Stimulated activated CD4-positive, alpha-beta T cell treated with anti-CD3 and anti-CD28 coated beads, TNF-alpha, amount 100 ng/mL, for 1 hour (primary cell): Measurements from ENCODE around the gene EIF6.
"Not testable (repeated sequence)": the region's sequence is repeated elsewhere in the genome, so short reads cannot be mapped to it uniquely, and the experiment has no call there.

Source experiments
- DNase-seq, 3 donors: peaks; one replicate each; pipeline ENCODE4 v3.0.0-alpha.2; 2020; ENCODE audit warnings: low read depth in 3 of 3, low spot score in 1 of 3

Gene EIF6

DNA sequence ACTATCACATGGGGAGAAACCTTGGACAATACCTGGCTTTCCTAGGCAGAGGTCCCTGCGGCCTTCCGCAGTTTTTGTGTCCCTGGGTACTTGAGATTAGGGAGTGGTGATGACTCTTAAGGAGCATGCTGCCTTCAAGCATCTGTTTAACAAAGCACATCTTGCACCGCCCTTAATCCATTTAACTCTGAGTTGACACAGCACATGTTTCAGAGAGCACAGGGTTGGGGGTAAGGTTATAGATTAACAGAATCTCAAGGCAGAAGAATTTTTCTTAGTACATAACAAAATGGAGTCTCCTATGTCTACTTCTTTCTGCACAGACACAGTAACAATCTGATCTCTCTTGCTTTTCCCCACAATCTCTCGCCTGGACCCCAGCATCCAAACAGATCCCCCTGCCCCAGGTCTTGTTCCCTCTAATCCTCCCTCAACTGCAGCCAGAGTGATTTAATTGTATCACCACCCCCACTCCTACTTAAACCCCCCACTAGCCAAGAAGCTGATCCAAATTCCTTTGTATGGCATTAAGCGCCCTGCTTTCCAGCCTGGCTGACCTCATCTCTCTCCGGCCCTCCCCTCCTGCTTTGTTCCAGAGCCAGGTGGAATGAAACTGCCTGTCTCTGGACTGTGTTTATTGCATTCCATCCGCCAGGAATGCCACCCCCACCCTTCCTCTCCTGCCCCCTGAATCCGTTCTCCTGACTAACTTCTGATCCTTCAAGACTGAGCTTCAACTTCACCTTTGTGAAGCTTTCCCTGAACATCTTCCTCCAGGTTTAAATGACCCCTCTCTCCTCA is 21.6 kb downstream of the EIF6 start:
- not testable (repeated sequence) for DNase-seq

DNA sequence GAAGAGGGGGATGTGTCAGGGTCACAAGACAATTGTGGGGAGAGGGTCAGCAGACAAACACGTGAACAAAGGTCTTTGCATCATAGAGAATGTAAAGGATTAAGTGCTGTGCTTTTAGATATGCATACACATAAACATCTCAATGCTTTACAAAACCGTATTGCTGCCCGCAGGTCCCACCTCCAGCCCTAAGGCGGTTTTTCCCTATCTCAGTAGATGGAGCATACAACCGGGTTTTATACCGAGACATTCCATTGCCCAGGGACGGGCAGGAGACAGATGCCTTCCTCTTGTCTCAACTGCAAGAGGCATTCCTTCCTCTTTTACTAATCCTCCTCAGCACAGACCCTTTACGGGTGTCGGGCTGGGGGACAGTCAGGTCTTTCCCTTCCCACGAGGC is 22.3 kb downstream of the EIF6 start:
- DNase-seq, result not testable (repeated sequence)

DNA sequence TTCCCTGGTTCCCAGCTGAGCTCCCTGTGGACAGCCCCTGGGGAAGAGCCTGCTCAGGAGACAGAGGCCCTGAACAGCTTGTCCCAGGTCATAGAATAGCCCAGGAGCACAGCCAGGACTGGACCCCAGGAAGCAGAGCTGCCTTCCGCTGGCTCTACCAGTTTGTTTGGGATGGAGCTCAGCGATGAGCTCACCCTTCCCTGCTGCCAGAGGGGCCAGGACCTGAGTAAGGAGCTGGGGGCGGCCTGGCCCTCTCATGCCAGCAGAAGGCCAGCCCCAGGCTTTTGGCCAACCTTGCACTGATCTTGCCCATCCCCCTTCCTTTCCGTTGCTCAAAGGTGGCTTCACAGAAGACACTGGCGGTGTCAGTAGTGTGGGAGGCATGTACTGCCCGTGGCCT is 24.1 kb downstream of the EIF6 start:
- no peak for DNase-seq

DNA sequence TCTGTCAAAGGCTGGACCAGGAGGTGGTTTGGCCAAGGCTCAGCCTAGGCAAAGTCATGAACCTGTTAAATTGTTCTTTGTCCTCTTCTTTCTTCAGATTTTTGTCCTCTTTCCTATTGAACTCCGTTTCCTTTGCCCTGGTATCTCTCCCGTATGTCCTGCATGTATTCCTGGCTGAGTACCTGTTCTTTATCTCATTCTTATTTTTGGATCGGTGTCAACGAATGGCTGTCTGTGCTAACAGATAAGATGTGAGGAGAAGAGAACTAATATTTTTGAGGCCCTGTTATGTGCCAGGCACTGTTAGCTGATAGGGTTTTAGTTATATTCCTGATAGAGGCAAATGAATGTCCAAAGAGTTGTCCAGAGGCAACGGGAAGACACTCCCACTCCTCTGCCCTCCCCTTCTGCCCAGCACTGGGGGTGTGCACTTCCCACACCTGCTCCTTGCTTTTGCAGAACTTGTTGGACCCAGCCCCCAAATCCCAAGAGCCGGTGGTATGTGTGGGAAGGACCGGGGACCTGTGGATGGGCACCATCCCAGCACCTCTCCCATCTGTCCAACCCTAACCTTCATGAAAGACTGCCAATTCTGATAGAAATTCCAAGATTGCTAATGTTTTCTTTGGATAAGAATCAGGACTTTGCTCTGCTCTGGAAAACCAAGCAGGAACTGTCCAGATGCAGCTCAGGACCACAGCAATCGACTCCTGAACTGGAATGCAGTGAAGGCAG is 27.2 kb downstream of the EIF6 start:
- no peak for DNase-seq

DNA sequence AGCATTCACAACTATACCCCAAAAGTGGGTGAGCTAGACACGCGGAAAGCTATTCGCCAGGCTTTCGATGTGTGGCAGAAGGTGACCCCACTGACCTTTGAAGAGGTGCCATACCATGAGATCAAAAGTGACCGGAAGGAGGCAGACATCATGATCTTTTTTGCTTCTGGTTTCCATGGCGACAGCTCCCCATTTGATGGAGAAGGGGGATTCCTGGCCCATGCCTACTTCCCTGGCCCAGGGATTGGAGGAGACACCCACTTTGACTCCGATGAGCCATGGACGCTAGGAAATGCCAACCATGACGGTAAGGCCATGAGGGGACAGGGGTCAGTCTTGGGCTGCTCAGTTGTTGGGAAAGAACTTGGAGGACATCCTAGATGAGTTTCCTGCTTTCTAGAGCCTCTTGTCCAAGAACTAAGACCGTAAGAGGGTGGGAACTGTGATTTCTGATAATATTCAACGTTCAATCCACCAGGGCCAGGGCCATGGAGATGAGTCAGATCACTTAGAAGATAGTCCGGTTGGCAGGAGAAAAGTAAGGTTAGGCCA is 30.0 kb downstream of the EIF6 start:
- DNase-seq, result no peak

DNA sequence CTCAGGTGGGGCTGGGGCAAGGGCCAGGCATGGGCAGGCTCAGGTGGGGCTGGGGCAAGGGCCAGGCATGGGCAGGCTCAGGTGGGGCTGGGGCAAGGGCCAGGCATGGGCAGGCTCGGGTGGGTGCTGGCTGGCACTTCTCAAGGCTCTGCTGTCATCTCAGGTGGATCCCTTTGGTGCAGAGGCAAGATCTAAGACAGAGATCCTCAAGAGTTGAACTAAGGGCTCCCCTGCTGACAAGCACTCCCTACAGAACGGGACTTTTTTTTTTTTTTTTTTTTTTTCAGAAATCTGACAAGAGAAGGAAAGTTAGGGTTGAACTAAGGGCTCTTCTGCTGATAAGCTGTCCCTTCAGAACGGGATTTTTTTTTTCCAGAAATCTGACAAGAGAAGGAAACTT is 31.6 kb downstream of the EIF6 start:
- DNase-seq, result no peak

DNA sequence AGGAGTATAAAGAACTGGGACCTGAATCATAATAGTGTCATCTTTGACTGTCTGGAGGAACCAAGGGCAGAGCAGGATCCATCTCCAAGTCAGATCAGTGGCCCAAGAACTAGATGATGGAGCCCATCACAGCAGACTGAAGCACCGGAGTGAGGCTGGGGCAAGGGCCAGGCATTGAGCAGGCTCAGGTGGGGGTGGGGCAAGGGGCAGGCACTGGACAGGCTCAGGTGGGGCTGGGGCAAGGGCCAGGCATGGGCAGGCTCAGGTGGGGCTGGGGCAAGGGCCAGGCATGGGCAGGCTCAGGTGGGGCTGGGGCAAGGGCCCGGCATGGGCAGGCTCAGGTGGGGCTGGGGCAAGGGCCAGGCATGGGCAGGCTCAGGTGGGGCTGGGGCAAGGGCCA is 32.0 kb downstream of the EIF6 start:
- DNase-seq, result not testable (repeated sequence)

DNA sequence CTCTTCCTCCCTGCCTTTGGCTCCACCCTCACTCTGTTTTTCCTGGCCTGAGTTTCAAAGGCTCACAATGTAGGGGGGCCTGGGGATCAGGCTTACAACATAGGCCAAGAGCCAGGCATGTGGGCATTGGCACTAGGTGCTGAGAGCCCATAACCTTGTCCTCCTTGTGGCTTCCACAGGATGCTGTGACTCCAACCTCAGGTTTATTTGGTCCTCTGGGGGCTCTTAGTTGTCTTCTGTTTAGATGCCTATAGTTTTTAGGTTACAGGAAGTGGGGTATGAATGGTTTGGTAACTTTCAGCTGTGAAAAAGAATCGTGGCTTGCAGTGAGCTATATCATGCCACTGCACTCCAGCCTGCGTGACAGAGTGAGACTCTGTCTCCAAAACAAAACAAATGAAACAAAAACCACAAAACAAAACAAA is 32.5 kb downstream of the EIF6 start:
- no peak for DNase-seq

DNA sequence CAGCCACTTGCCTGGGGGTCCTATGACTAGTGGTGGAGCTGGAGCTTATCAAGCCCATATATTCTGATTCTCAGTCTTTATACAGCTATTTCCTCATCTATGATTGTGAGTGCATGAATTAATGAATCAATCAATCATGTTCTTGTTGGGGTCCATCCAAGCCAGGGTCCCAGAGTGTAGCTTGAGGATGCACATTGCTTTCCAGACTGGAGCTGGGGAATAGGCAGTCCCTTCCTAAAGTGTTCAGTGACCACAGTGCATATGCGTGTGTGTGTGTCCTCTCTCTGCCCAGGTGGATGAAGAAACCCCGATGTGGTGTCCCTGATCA is 33.0 kb downstream of the EIF6 start:
- no peak for DNase-seq

DNA sequence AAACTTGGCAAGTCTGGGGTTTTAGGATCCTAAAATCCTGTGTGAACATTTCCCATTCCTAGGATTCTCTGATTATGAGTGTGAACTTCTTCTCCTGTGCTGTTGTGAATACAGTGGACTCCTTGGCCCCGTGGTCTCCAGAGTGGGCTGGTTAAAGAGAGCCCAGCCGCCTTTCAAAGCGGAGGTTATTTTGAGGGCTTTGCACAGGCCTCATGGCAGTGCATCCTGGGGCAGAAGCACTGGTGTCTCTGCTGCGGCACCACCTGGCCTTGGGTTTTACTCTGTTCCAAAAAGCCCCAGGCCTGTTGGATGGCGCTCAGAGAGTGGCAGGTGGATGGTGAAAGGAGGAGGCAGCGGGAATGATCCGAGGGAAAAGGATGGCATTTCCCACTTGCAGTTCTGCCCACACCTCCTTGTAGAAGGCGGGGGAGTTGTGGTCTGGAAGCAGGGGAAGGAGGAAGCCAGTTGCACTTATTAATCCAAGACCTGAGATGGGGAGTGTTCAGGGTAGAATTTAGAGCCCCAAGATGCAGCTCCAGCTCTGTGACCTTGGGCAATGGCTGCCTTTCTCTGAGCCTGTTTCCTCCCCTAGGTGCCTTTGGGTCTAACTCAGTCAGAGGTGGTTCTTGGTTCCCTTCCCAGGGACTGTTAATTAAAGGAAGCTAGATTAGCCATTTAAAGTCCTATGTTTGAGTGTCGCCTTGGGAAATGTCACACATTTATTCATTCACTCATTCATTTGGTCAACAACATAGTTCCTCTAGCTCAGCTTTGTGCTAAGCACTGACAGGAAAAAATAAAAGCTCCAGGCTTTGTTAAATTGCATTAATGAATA is 35.7 kb downstream of the EIF6 start:
- no peak for DNase-seq

DNA sequence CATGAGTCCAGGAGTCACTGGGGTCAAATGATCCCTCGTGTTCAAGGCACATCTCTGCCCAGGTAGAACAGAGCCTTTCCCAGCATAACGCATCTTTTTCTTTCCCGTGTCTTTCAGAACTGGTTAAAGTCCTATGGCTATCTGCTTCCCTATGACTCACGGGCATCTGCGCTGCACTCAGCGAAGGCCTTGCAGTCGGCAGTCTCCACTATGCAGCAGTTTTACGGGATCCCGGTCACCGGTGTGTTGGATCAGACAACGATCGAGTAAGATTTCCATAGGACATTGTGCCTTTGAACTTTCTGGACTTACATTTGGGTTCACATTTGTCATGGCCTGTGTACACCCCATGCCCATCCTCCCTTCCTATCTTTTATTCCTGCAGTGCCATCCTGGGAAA is 37.8 kb downstream of the EIF6 start:
- DNase-seq, result no peak

DNA sequence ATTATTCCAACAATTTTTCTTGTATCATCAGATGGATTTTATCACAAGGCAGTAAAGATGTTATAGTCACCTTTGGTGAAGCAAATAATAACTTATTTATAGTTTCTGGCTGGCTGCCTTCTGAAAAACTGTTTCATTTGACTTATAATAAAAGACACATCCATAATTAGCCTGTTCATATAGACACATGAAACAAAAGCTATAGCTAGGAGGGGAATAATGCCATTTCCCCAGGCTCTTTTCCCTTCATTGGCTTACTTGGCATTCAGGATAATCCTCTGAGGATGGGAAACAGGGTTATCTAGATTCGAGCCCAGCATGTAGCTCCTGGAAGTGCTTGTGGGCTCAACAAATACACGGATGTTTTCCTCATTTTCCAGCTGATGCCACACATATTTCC is 40.6 kb downstream of the EIF6 start:
- no peak for DNase-seq

DNA sequence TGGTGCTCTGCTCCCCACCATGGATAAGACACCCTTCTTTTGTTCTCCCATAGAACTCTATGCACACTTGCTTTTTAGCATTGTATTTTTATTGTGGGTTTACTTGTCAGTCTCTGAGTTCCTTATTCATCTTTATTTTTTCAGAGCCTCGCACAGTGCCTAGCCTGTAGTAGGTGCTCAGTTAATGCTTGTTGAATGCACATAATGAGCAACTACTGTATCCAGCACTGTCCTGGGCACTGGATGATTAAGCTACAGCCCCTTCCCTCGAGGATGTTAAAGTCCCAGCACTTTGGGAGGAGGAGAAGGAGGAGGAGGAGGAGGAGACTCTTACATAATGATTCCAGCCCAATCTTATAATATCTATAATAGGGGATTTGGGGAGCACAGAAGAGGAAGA is 41.3 kb downstream of the EIF6 start:
- DNase-seq, result no peak

DNA sequence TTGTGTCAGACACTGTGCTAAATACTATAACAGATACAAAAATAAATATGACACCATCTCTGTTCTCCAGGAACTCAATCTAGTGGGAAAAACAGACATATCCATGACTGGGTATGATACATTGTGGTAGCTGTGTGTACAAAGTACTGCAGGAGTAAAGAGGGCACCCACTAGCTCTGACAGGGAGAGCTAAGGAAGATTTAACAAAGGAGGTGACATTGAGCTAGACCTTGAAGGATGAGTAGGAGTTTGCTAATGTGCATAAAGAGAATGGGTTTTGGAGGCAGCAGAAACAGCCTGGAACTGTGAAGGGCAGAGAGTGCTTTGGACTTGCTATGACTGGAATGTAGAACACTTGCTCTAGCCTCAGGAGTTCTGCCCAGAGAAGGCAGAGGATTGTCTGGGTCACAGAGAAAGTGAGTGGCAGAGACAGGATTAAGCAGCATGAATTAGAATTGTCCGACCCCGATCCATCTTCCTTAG is 43.7 kb downstream of the EIF6 start:
- no peak for DNase-seq

DNA sequence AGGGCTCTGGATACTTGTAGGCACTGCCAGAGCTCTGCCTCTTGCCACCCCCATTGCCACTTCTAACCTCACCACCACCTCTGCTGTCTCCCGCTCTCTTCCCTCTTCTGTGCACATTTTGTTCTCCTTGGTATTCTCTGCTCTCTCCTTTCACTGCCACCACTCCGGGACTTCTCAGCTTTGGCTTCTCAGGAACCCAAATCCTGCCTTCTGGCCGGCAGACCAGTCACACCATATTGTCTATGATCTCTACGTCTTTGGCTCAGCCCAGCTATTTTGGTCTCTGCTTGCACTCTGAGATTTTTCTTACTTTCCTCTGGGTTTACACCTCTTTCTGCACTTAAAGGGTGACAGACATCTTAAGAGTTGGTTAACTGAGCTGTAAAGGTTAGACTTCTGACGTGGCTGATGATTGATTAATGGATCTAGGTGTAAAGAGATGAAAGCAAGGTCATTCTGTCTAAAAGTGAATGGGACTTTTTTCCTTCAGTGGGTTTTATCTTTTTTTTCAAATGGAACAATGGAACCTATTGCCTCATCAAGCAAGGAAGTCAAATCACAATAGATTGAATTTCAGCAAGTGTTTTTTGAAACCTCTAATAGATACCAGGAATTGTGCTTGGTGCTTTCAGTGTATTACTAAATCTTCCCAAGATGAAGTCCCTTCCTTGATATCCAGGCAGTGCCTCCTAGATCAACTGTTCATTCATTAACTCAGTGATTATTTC is 44.3 kb downstream of the EIF6 start:
- DNase-seq, result no peak

DNA sequence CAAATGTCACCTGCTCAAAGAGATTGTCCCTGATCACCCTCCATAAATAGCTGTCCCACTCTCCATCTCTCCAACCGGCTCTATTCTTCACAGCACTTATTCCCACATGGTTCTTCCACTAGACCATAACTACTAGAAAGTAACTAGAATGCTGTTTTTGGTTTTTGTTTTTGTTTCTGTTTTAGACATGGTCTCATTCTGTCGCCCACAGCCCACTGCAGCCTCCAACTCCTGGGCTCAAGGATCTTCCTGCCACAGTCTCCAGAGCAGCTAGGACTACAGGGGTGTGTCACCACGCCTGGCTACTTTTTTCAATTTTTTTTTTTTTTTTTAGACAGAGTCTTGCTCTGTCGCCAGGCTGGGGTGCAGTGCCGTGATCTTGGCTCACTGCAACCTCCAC is 45.8 kb downstream of the EIF6 start:
- no peak for DNase-seq

DNA sequence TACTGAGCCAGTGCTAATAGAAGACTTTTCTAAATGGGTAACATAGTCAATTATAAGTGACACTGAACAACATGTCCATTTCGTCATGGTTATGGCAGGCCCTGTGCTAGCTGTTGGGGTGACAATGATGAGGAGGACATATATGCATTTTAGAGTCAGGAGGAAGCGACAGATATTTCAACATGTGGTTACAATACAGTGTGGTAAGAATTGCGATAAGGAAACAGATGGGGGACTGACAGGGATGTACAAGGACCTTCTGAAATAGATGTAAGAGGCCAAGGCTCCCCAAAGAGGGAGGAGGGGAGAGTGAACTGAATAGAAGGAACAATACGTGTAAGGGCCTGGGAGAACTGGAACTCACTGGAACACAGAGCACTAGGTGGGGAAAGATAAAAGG is 46.4 kb downstream of the EIF6 start:
- DNase-seq, result no peak

DNA sequence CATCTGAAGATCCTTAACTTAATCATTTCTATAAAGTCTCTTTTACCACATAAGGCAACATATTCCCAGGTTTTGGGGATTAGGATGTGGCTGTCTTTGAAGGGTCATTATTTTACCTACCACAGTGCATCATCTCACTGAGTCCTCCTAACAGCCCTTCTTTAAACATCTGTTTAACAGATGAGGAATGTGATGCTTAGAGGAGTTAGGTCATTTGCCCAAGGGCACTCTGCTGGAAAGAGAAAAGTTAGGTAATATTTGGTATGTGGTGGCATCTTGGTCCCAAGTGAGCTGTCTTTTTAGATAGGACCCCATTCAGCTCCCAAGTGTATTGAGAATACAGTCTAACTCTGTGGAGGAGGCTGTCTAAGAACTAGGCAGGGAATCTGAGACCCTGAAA is 47.1 kb downstream of the EIF6 start:
- no peak for DNase-seq

DNA sequence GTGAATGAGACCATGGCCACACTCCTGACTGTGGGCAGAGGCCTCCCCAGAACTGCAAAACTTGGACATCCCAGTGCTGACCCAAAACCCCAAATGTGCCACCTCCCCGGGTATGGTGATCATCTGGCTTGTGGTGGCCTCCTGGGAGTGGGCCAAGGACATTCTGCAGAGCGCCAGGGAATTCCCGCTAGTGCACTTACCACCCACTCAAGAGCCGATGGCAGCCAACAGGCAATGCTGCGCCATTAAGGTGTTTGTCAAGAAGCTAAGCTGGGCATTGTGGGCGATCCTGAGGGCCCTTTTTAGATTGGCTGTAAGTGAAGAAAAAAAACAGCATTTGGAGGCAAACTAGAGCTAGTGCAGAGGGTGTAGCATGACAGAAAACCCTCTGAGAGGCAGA is 48.7 kb downstream of the EIF6 start:
- no peak for DNase-seq

DNA sequence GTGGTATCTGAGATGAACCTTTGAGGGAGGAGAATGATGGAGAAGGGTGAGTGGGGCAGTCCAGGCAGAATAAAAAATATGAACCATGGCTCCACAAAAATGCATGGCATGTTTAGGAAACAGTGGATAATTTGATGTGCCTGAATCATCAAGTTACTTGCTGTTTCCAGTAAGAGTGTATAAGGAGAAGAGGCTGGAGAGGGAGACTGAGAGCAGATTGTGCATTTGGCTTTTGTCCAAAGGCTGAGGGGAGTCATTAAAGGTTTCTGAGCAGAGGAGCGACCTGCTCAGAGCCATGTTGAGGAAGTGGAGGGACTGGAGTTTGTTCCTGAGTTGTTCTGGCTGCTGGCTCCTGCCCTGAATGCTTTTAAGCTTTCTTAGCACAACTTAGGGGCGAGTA is 52.0 kb downstream of the EIF6 start:
- DNase-seq, result no peak
